HCT116 (cell line): ENCODE measurements around the gene CYSRT1. TPM values are rescaled to one million over a fixed set of nuclear protein-coding genes. Genes with fewer than 3 reads are reported as not detected.

Experiments used
- ATAC-seq: fragments of 200-7000 bp; cut with Tn5 transposase; 2 replicates; pipeline ENCODE4 v1.9.1; 2020; ENCODE audit warnings: mild to moderate bottlenecking, moderate library complexity
- BruUV-seq: library from RNA; stranded (reverse); fragments of 400-500 nt; replicated peaks from 2 replicates; lab custom pipeline; 2021; lab: Mats Ljungman, UMichigan
- CTCF ChIA-PET: fragments of 300-600 bp; sonication (Branson Sonifier 250); formaldehyde crosslinking; loops from one replicate; lab custom pipeline; 2021; ENCODE audit warnings: antibody characterized with exemption; lab: Charles Lee
- POLR2A ChIA-PET: fragments of 300-600, 350-600 bp; sonication (Branson Sonifier 250); formaldehyde crosslinking; loops from one replicate; lab custom pipeline; 2021; ENCODE audit warnings: antibody characterized with exemption; lab: Charles Lee
- RAD21 ChIA-PET, 2 experiments: fragments of 300-600 bp; sonication (Branson Sonifier 250); formaldehyde crosslinking; loops; one replicate each; lab custom pipeline; 2023; ENCODE audit warnings: low total read pairs in 2 of 2; ENCODE audit not compliant: uncharacterized antibody in 2 of 2, unreplicated experiment in 2 of 2, low non-redundant PET in 1 of 2; lab: Charles Lee
- DNase-seq: peaks from one replicate; pipeline ENCODE4 v3.0.0-alpha.2; 2010; ENCODE audit warnings: low read depth, low spot score
- H2AFZ ChIP-seq: fragments of 200-600 bp; shearing (Covaris generic), sonication (generic); 2 replicates; pipeline ENCODE4 v1.6.1; 2017; ENCODE audit warnings: low read depth, mixed run types, mixed read lengths, antibody characterized with exemption, low read length; ENCODE audit not compliant: poor library complexity, severe bottlenecking
- H3K27ac ChIP-seq: 2 replicates; pipeline ENCODE4 v1.5.1; 2012; ENCODE audit warnings: low read depth, low read length
- H3K27me3 ChIP-seq: fragments of 200-600 bp; sonication (generic); 2 replicates; pipeline ENCODE4 v1.6.1; 2016; ENCODE audit warnings: mixed run types, low read length, mixed read lengths; ENCODE audit not compliant: insufficient read depth
- H3K36me3 ChIP-seq, 2 experiments: fragments of 200-500 bp in 1 of 2; fragments of 200-600 bp in 1 of 2; sonication (Bioruptor generic) in 1 of 2; sonication (generic) in 1 of 2; 2 replicates each; pipeline versions ENCODE4 v1.5.1 to v1.6.1; 2014 to 2016; ENCODE audit warnings: low read length in 2 of 2, inconsistent platforms in 1 of 2, mixed read lengths in 1 of 2, mixed run types in 1 of 2; ENCODE audit not compliant: insufficient read depth in 2 of 2, control insufficient read depth in 1 of 2
- H3K4me1 ChIP-seq, 2 experiments: fragments of 200-600 bp in 1 of 2; sonication (generic) in 1 of 2; 2 replicates each; pipeline versions ENCODE4 v1.5.1 to v1.6.1; 2012 to 2017; ENCODE audit warnings: low read length in 2 of 2, inconsistent platforms in 1 of 2, mild to moderate bottlenecking in 1 of 2, mixed read lengths in 1 of 2, mixed run types in 1 of 2, moderate library complexity in 1 of 2; ENCODE audit not compliant: insufficient read depth in 2 of 2, control insufficient read depth in 1 of 2
- H3K4me2 ChIP-seq: fragments of 200-600 bp; sonication (generic); 2 replicates; pipeline ENCODE4 v1.6.1; 2017; ENCODE audit warnings: mixed run types, low read length, mixed read lengths
- H3K4me3 ChIP-seq, 2 experiments: fragments of 200-600 bp in 1 of 2; sonication (generic) in 1 of 2; replicated peaks in 1 of 2; 2 replicates each; pipeline ENCODE4 v1.5.1; 2011 to 2016; ENCODE audit warnings: low read length in 2 of 2, control low read depth in 1 of 2, low read depth in 1 of 2, mild to moderate bottlenecking in 1 of 2, mixed read lengths in 1 of 2, mixed run types in 1 of 2
- H3K79me2 ChIP-seq: fragments of 200-600 bp; sonication (generic); 2 replicates; pipeline ENCODE4 v1.6.1; 2017; ENCODE audit warnings: mild to moderate bottlenecking, mixed run types, low read length, moderate library complexity, mixed read lengths; ENCODE audit not compliant: insufficient read depth
- H3K9ac ChIP-seq: fragments of 200-600 bp; sonication (generic); 2 replicates; pipeline ENCODE4 v1.6.1; 2016; ENCODE audit warnings: low read length, mixed read lengths
- H3K9me2 ChIP-seq: fragments of 200-600 bp; sonication (generic), shearing (Covaris generic); 2 replicates; pipeline ENCODE4 v1.6.1; 2017; ENCODE audit warnings: mixed run types, mild to moderate bottlenecking, moderate library complexity; ENCODE audit not compliant: insufficient read depth
- H3K9me3 ChIP-seq, 2 experiments: fragments of 200-500 bp in 1 of 2; fragments of 200-600 bp in 1 of 2; sonication (Bioruptor generic) in 1 of 2; sonication (generic) in 1 of 2; 2 replicates each; pipeline ENCODE4 v1.6.1; 2014 to 2017; ENCODE audit warnings: low read length in 2 of 2, mixed read lengths in 2 of 2, inconsistent platforms in 1 of 2, low read depth in 1 of 2, mild to moderate bottlenecking in 1 of 2, mixed run types in 1 of 2, moderate library complexity in 1 of 2; ENCODE audit not compliant: control insufficient read depth in 1 of 2, insufficient read depth in 1 of 2
- H4K20me1 ChIP-seq: fragments of 200-600 bp; sonication (generic), shearing (Covaris generic); 2 replicates; pipeline ENCODE4 v1.6.1; 2017; ENCODE audit warnings: mixed run types, mild to moderate bottlenecking, moderate library complexity; ENCODE audit not compliant: insufficient read depth
- CTCF ChIP-seq, 3 experiments: fragments of 200-600 bp in 1 of 3; sonication (generic) in 1 of 3; IDR thresholded peaks in 2 of 3; conservative IDR thresholded peaks in 1 of 3; 2 replicates each; pipeline ENCODE4 v1.5.1; 2012 to 2017; ENCODE audit warnings: low read depth in 2 of 3, low read length in 2 of 3, antibody characterized with exemption in 1 of 3, borderline replicate concordance in 1 of 3, control low read depth in 1 of 3, mild to moderate bottlenecking in 1 of 3, mixed read lengths in 1 of 3, mixed run types in 1 of 3, moderate library complexity in 1 of 3; ENCODE audit not compliant: insufficient read depth in 1 of 3
- EZH2 ChIP-seq: fragments of 200-600 bp; sonication (generic); IDR thresholded peaks from 2 replicates; pipeline ENCODE4 v1.6.1; 2017; ENCODE audit warnings: antibody characterized with exemption, mixed run types
- FOSL1 ChIP-seq: IDR thresholded peaks from 2 replicates; pipeline ENCODE4 v1.6.1; 2012; ENCODE audit warnings: low read depth
- JUND ChIP-seq: IDR thresholded peaks from 2 replicates; pipeline ENCODE4 v1.6.1; 2012
- RAD21 ChIP-seq: IDR thresholded peaks from 2 replicates; pipeline ENCODE4 v1.6.1; 2012; ENCODE audit warnings: low read depth, mild to moderate bottlenecking
- REST ChIP-seq: IDR thresholded peaks from 2 replicates; pipeline ENCODE4 v1.6.1; 2012; ENCODE audit warnings: low read depth
- SIN3A ChIP-seq: IDR thresholded peaks from 2 replicates; pipeline ENCODE4 v1.6.1; 2012; ENCODE audit warnings: low read depth
- SRF ChIP-seq: IDR thresholded peaks from 2 replicates; pipeline ENCODE4 v1.6.1; 2012; ENCODE audit warnings: low read depth
- TCF7L2 ChIP-seq: IDR thresholded peaks from 2 replicates; pipeline ENCODE4 v1.7.0; 2011; ENCODE audit warnings: borderline replicate concordance, inconsistent platforms; ENCODE audit not compliant: insufficient read depth, insufficient read length; ENCODE audit errors: extremely low read depth
- ZBTB33 ChIP-seq: IDR thresholded peaks from 2 replicates; pipeline ENCODE4 v1.6.1; 2011; ENCODE audit warnings: mild to moderate bottlenecking, low read length, moderate library complexity; ENCODE audit not compliant: insufficient replicate concordance; ENCODE audit errors: extremely low read depth
- ZFX ChIP-seq: fragments of 450-650 bp; IDR thresholded peaks from 2 replicates; pipeline ENCODE4 v1.6.1; 2017
- intact Hi-C: fragments of 100-400 bp; cut with micrococcal nuclease; formaldehyde crosslinking; loops from 2 replicates; pipeline ENCODE4 v1.10.0; 2022
- total RNA-seq: library from RNA; stranded (reverse); gene quantifications from one replicate; pipeline ENCODE4 v1.2.1, GENCODE V29; 2021; ENCODE audit not compliant: unreplicated experiment

CYSRT1 gene
- total RNA-seq, 1 experiment from 2014 or later: 4.3 TPM

- ChIA-PET CTCF (no interaction called here), POLR2A (no interaction called here), RAD21 (no interaction called here)
- intact Hi-C loops: loop anchor here (5.0 kb wide), 1 partner anchor 41 kb away; the partner anchor contains the start of genes CYSRT1 and RNF224
- Histone ChIP-seq H3K27me3 (no peaks in the 10 kb centered on the region), H3K36me3 (peaks cover 0 to 23% of the 10 kb centered on the region in 2 experiments; a peak in 1 of 4 replicates), H3K9me2 (no peaks in the 10 kb centered on the region), H3K79me2 (peaks cover 50% of the 10 kb centered on the region), H3K27ac (no peak overlapping the region), H3K4me2 (no peak overlapping the region), H3K9me3 (no peaks in the 10 kb centered on the region), H4K20me1 (no peaks in the 10 kb centered on the region), H2AFZ (no peak overlapping the region), H3K4me3 (no peak overlapping the region), H3K9ac (no peak overlapping the region), H3K4me1 (peaks cover 16 to 30% of the 10 kb centered on the region in 2 experiments)
- ATAC-seq (no peak), DNase-seq (no peak)
- TF ChIP-seq ZFX: no peak
- no peak for TF ChIP-seq JUND
- TF ChIP-seq REST: no peak
- no peak for TF ChIP-seq TCF7L2
- no TSS peak for BruUV-seq
Measured at GRCh38 chr9:137185921-137186320, 39.1 kb upstream of the CYSRT1 start.

- no peaks in the 10 kb centered on the region for H4K20me1 ChIP-seq
- ChIA-PET RAD21 (no interaction called here), POLR2A (no interaction called here), CTCF (no interaction called here)
- no peak for ATAC-seq
- no peak overlapping the region for H2AFZ ChIP-seq
- no peak for DNase-seq
- intact Hi-C loops: loop anchor here (5.0 kb wide), 1 partner anchor 41 kb away; the partner anchor contains the start of genes CYSRT1 and RNF224
- no peaks in the 10 kb centered on the region for H3K9me3 ChIP-seq
- H3K4me1 ChIP-seq: peaks cover 16 to 33% of the 10 kb centered on the region in 2 experiments
- no peak overlapping the region for H3K4me3 ChIP-seq
- no TSS peak for BruUV-seq
- no peaks in the 10 kb centered on the region for H3K27me3 ChIP-seq
- H3K27ac ChIP-seq: no peak overlapping the region
- H3K4me2 ChIP-seq: no peak overlapping the region
- peaks cover 52% of the 10 kb centered on the region for H3K79me2 ChIP-seq
- no peak overlapping the region for H3K9ac ChIP-seq
- H3K36me3 ChIP-seq: peaks cover 0 to 23% of the 10 kb centered on the region in 2 experiments; a peak in 1 of 4 replicates
- H3K9me2 ChIP-seq: no peaks in the 10 kb centered on the region
- TF ChIP-seq CTCF (IDR thresholded peaks at IDR 0.05 in 2 of 3, conservative IDR thresholded peaks at IDR 0.05 in 1 of 3; ENCODE audit: borderline replicate concordance in 1 of 3, insufficient read depth in 1 of 3, low read depth in 2 of 3, low read length in 2 of 3) (no peak), SRF (no peak), FOSL1 (no peak), SIN3A (no peak), ZBTB33 (no peak), EZH2 (no peak), JUND (no peak), RAD21 (no peak)
Measured at GRCh38 chr9:137186385-137186784, 38.6 kb upstream of the CYSRT1 start.
